GM23338 (cell line): ENCODE measurements around the gene IGF2BP2.

Source experiments
- CTCF ChIP-seq, 2 experiments: fragments of 200-600 bp in 1 of 2; sonication (generic) in 1 of 2; conservative IDR thresholded peaks; 2 replicates each; pipeline versions ENCODE4 v1.5.1 to v1.6.1; 2016 to 2017; ENCODE audit warnings: antibody characterized with exemption in 2 of 2, low read depth in 2 of 2, mild to moderate bottlenecking in 2 of 2, moderate library complexity in 1 of 2
- POLR2AphosphoS5 ChIP-seq: IDR thresholded peaks from 2 replicates; pipeline ENCODE4 v1.6.1; 2016; ENCODE audit warnings: antibody characterized with exemption, low read depth
- REST ChIP-seq: IDR thresholded peaks from one replicate; pipeline ENCODE4 v1.6.1; 2018; ENCODE audit warnings: antibody characterized with exemption; ENCODE audit not compliant: unreplicated experiment

- TF ChIP-seq POLR2AphosphoS5 (no peak), CTCF (conservative IDR thresholded peaks at IDR 0.05; ENCODE audit: low read depth in 2 of 2) (no peak), REST (no peak)
These were observed 78.4 kb downstream of the IGF2BP2 start for GRCh38 chr3:185746470-185746869.
